Kidney (tissue), 14 donors: ENCODE measurements around the gene ZBTB7A. TPM values are rescaled to one million over a fixed set of nuclear protein-coding genes. Genes with fewer than 3 reads are reported as not detected.
"Not testable (repeated sequence)": the region's sequence is repeated elsewhere in the genome, so short reads cannot be mapped to it uniquely, and the experiment has no call there.

Source experiments
- DNase-seq, 5 donors: peaks; one replicate each; pipeline ENCODE4 v3.0.0-alpha.2; 2013 to 2020
- FAIRE-seq: peaks from 2 replicates; lab custom pipeline; 2012; peaks lifted over from hg19 to GRCh38; lab: Jason Lieb, UNC
- H3K27ac ChIP-seq, 2 donors: one replicate each; pipeline ENCODE4 v1.7.0; 2013; ENCODE audit warnings: low read depth in 2 of 2, low read length in 2 of 2, inconsistent platforms in 1 of 2
- H3K27me3 ChIP-seq: one replicate; pipeline ENCODE4 v1.7.1; 2013; ENCODE audit warnings: low read length, inconsistent platforms; ENCODE audit not compliant: control insufficient read depth, insufficient read depth
- H3K36me3 ChIP-seq, 3 donors: one replicate each; pipeline versions ENCODE4 v1.7.0 to v1.7.1; 2013; ENCODE audit warnings: low read length in 3 of 3, control low read depth in 1 of 3, inconsistent platforms in 1 of 3; ENCODE audit not compliant: insufficient read depth in 3 of 3, control insufficient read depth in 2 of 3
- H3K4me1 ChIP-seq, 3 donors: one replicate each; pipeline versions ENCODE4 v1.7.0 to v1.7.1; 2013; ENCODE audit warnings: low read length in 3 of 3, inconsistent platforms in 1 of 3, low read depth in 1 of 3; ENCODE audit not compliant: control insufficient read depth in 2 of 3, insufficient read depth in 2 of 3
- H3K4me3 ChIP-seq, 3 donors: one replicate each; pipeline versions ENCODE4 v1.7.0 to v1.8.1; 2013; ENCODE audit warnings: low read length in 3 of 3, control low read depth in 1 of 3, inconsistent platforms in 1 of 3
- H3K9ac ChIP-seq, 3 donors: one replicate each; pipeline versions ENCODE4 v1.7.0 to v1.7.1; 2013; ENCODE audit warnings: low read length in 3 of 3, control low read depth in 1 of 3, inconsistent platforms in 1 of 3
- H3K9me3 ChIP-seq, 3 donors: one replicate each; pipeline versions ENCODE4 v1.7.0 to v1.7.1; 2013; ENCODE audit warnings: low read length in 3 of 3, control low read depth in 1 of 3, inconsistent platforms in 1 of 3; ENCODE audit not compliant: control insufficient read depth in 2 of 3, insufficient read depth in 1 of 3
- intact Hi-C: fragments of 100-400 bp; cut with DNase I; formaldehyde crosslinking; loops from one replicate; pipeline ENCODE4 v1.11.1; 2022
- polyA plus RNA-seq: library from polyadenylated mRNA; stranded (reverse); fragments of 350-450 nt; fragmentation: Illumina TruSeq; extraction: RNeasy Lipid Tissue Mini Kit (QIAGEN cat#74804); gene quantifications from one replicate; pipeline ENCODE4 v1.2.3, GENCODE V29; 2014; ENCODE audit warnings: low read depth, low replicate concordance; ENCODE audit not compliant: insufficient read depth
- total RNA-seq: library from RNA; stranded (reverse); fragmentation: NEBNext Ultra II Directional; extraction: Animal tissue kit (Norgen Biotek cat#: 25700); gene quantifications from one replicate; pipeline ENCODE4 v1.2.1, GENCODE V29; 2021
- TF ChIP-seq, protein P1 (sequence below): IDR thresholded peaks from 3 replicates; pipeline ENCODE4 v1.5.1; 2012; ENCODE audit warnings: mild to moderate bottlenecking, moderate library complexity, borderline replicate concordance; ENCODE audit not compliant: insufficient read depth; ENCODE audit errors: extremely low read depth
- donor health status: control.
- donor health status: control.
- donor health status: control.
- donor health status: control.
- donor health status: control.
- donor health status: DM: yes; HTN: yes; CAD: no.
- donor health status: Normal renal cell carcinoma (clear cell type).

The ZBTB7A gene
- total and polyA plus RNA-seq, 2 donors from 2014 or later = 8.9 to 53.2 TPM

- H3K9me3 ChIP-seq = no peaks in the 10 kb centered on the region
- peaks cover 0 to 55% (median 16%) of the 10 kb centered on the region in 3 donors for H3K4me1 ChIP-seq
- H3K4me3 ChIP-seq = no peak overlapping the region
- no peak for FAIRE-seq
- intact Hi-C loops = no loop called here
- peak in 2 of 5 donors; percentile 27 to 46 for DNase-seq
- no peak overlapping the region for H3K9ac ChIP-seq
- peaks cover 0 to 16% (median 3%) of the 10 kb centered on the region in 3 donors for H3K36me3 ChIP-seq
- H3K27ac ChIP-seq = no peak overlapping the region
- no peaks in the 10 kb centered on the region for H3K27me3 ChIP-seq
- TF ChIP-seq, protein P1, sequence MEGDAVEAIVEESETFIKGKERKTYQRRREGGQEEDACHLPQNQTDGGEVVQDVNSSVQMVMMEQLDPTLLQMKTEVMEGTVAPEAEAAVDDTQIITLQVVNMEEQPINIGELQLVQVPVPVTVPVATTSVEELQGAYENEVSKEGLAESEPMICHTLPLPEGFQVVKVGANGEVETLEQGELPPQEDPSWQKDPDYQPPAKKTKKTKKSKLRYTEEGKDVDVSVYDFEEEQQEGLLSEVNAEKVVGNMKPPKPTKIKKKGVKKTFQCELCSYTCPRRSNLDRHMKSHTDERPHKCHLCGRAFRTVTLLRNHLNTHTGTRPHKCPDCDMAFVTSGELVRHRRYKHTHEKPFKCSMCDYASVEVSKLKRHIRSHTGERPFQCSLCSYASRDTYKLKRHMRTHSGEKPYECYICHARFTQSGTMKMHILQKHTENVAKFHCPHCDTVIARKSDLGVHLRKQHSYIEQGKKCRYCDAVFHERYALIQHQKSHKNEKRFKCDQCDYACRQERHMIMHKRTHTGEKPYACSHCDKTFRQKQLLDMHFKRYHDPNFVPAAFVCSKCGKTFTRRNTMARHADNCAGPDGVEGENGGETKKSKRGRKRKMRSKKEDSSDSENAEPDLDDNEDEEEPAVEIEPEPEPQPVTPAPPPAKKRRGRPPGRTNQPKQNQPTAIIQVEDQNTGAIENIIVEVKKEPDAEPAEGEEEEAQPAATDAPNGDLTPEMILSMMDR = no peak
Observed at GRCh38 chr19:4013886-4014540, 52.7 kb downstream of the ZBTB7A start.

GRCh38 chr19:4012975-4013634 is 53.6 kb downstream of the ZBTB7A start:
- intact Hi-C loops = no loop called here
- Histone ChIP-seq H3K36me3 (peaks cover 0 to 12% (median 3%) of the 10 kb centered on the region in 3 donors), H3K9ac (no peak overlapping the region), H3K4me1 (peaks cover 0 to 63% (median 16%) of the 10 kb centered on the region in 3 donors), H3K4me3 (no peak overlapping the region), H3K27me3 (no peaks in the 10 kb centered on the region), H3K9me3 (no peaks in the 10 kb centered on the region), H3K27ac (no peak overlapping the region)
- TF ChIP-seq, protein P1 = no peak
- DNase-seq (no peak), FAIRE-seq (no peak)

DNA sequence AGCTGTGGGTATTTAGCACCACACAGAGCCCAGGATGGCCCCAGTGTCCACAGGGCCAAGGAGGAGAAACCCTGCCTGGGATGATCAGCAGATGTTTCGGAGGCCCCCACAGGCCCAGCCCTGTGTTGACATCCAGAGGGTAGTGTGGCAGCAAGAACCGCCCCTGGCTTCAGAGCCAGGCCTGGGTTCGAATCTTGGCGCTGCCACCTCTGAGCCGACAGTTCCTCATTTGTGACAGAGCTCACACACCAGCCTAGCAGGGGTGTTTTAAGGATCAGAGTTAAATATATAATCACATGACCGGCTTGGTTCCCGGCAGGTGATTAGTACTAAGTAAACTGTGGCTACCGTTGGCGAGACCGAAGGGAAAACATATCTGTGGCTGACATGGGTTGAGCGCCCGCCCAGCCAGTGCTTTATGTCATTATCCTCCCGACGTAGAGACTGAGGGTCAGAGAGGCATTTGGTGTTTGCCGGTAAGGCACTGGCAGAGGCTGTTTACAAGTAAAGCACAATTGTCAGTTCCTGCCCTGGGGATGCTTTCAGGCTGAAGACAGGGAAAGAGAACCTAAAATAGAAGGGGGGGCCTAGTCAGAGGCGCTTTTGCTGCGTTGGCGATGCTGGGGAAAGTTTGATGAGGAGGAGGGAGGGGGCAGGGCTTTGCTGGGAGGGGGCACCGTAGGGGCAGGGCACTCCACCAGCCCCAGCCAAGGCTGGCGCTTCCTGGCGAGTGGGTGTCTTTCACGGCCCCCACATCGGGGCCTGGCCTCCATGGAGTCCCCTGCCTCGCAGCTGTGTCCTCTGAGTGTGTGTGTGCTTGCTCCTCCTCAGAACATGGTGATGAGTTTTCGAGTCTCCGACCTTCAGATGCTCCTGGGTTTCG is 54.4 kb downstream of the ZBTB7A start:
- no peak for DNase-seq
- Histone ChIP-seq H3K27ac (no peak overlapping the region), H3K9me3 (no peaks in the 10 kb centered on the region), H3K27me3 (no peaks in the 10 kb centered on the region), H3K4me3 (no peak overlapping the region), H3K4me1 (peaks cover 0 to 63% (median 16%) of the 10 kb centered on the region in 3 donors), H3K9ac (no peak overlapping the region), H3K36me3 (peaks cover 0 to 12% (median 3%) of the 10 kb centered on the region in 3 donors)
- TF ChIP-seq, protein P1 = no peak
- intact Hi-C loops = no loop called here
- no peak for FAIRE-seq

- intact Hi-C loops, H3K27me3 ChIP-seq, FAIRE-seq, H3K9ac ChIP-seq, H3K9me3 ChIP-seq, H3K4me3 ChIP-seq, DNase-seq, H3K27ac ChIP-seq: not testable (repeated sequence)
- H3K36me3 ChIP-seq = peaks cover 0 to 12% (median 3%) of the 10 kb centered on the region in 3 donors
- peaks cover 0 to 59% (median 14%) of the 10 kb centered on the region in 3 donors for H3K4me1 ChIP-seq
Observed at GRCh38 chr19:4011430-4011829, 55.3 kb downstream of the ZBTB7A start.
